Measurements from ENCODE around the gene SAMD4A. TPM values are rescaled to one million over a fixed set of nuclear protein-coding genes. Genes with fewer than 3 reads are reported as not detected.
"Not testable (repeated sequence)": the region's sequence is repeated elsewhere in the genome, so short reads cannot be mapped to it uniquely, and the experiment has no call there.

The SAMD4A gene
- total RNA-seq, 2 experiments from 2014 or later = 4.6 to 4.7 TPM

GRCh38 chr14:54753396-54753795 is 186.5 kb downstream of the SAMD4A start:
- not testable (repeated sequence) for H3K4me1 Mint-ChIP-seq, H3K27ac Mint-ChIP-seq, H3K9me3 Mint-ChIP-seq, H3K4me3 Mint-ChIP-seq, DNase-seq, H3K36me3 Mint-ChIP-seq, H3K27me3 Mint-ChIP-seq

GRCh38 chr14:54754116-54754622 is 187.2 kb downstream of the SAMD4A start:
- H3K4me3 Mint-ChIP-seq = no peak overlapping the region
- no peaks in the 10 kb centered on the region for H3K36me3 Mint-ChIP-seq
- H3K9me3 Mint-ChIP-seq = no peaks in the 10 kb centered on the region
- H3K27ac Mint-ChIP-seq = no peak overlapping the region
- no peaks in the 10 kb centered on the region for H3K27me3 Mint-ChIP-seq
- H3K4me1 Mint-ChIP-seq = peaks cover 6% of the 10 kb centered on the region
- no peak for DNase-seq

DNA sequence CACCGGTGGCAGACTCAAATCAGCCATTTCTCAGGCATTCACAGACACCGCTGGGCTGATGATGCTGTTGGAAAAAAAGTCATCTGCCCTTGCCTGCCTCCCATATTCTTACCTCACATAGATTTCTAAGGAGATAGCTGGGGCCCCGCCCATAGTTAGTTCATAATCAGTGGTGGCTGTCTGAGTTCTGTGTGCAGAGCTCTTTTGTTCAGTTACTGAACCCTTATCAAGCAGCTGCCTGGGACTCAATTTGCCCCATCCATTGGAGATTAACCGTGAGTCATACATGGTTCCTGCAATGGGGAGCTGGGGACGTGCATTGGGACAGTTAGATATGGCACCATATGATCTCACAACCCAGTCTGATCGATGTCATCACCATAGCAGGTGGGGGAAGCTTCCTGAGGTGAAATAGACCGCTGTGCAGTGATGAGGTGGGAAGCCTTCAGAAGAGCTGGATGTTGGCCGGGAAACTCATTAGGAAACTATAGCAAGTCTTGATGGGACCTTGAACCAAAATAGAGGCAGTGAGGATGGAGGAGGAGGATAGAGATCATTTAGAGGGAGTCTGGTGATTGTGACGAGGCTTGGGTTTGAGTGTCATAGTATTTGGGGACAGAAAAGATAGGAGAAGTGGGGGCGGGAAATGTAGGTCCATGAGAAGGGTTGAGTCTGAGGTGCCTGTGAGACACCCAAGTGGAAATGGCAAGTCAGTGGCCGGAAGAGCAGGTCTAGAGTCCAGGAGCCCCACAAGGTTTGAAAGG is 187.9 kb downstream of the SAMD4A start:
- Mint-ChIP-seq H3K27ac (no peak overlapping the region), H3K27me3 (no peaks in the 10 kb centered on the region), H3K4me3 (no peak overlapping the region), H3K36me3 (no peaks in the 10 kb centered on the region), H3K4me1 (peaks cover 6% of the 10 kb centered on the region), H3K9me3 (no peaks in the 10 kb centered on the region)
- DNase-seq = no peak

GRCh38 chr14:54756656-54757392 is 189.9 kb downstream of the SAMD4A start:
- no peak overlapping the region for H3K27ac Mint-ChIP-seq
- H3K27me3 Mint-ChIP-seq = no peaks in the 10 kb centered on the region
- no peaks in the 10 kb centered on the region for H3K9me3 Mint-ChIP-seq
- peaks cover 2% of the 10 kb centered on the region for H3K36me3 Mint-ChIP-seq
- H3K4me3 Mint-ChIP-seq = no peak overlapping the region
- peaks cover 13% of the 10 kb centered on the region for H3K4me1 Mint-ChIP-seq
- DNase-seq = no peak

DNA sequence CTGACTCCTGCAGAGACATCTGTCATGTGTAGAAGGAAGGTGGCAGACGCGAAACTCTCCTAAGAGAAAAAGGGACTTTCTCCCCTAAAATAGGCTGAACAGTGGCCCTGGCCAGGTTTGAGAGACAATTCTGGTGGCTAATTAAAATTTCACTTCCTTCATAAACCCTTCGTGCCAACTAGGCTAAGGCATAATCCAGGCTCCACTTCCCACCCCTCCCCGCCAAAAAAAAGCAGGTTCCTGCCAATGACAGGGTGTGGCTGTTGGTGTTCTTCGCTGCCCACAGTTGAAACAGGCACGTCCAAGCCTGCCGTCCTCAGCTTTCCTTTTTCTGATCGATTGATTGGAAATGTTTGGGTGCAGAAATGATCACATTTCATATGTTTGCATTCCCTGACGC is 191.1 kb downstream of the SAMD4A start:
- Mint-ChIP-seq H3K36me3 (peaks cover 2% of the 10 kb centered on the region), H3K27ac (no peak overlapping the region), H3K4me1 (peaks cover 22% of the 10 kb centered on the region), H3K9me3 (no peaks in the 10 kb centered on the region), H3K4me3 (no peak overlapping the region), H3K27me3 (no peaks in the 10 kb centered on the region)
- DNase-seq = no peak

GRCh38 chr14:54759982-54760585 is 193.2 kb downstream of the SAMD4A start:
- no peak overlapping the region for H3K27ac Mint-ChIP-seq
- no peak overlapping the region for H3K4me3 Mint-ChIP-seq
- H3K9me3 Mint-ChIP-seq = no peaks in the 10 kb centered on the region
- no peak for DNase-seq
- H3K27me3 Mint-ChIP-seq = no peaks in the 10 kb centered on the region
- H3K4me1 Mint-ChIP-seq = peaks cover 22% of the 10 kb centered on the region
- H3K36me3 Mint-ChIP-seq = peaks cover 5% of the 10 kb centered on the region

- no peak overlapping the region for H3K27ac Mint-ChIP-seq
- no peak overlapping the region for H3K4me3 Mint-ChIP-seq
- no peak for DNase-seq
- H3K27me3 Mint-ChIP-seq = no peaks in the 10 kb centered on the region
- no peaks in the 10 kb centered on the region for H3K9me3 Mint-ChIP-seq
- H3K4me1 Mint-ChIP-seq = peaks cover 22% of the 10 kb centered on the region
- H3K36me3 Mint-ChIP-seq = peaks cover 10% of the 10 kb centered on the region
Observed at GRCh38 chr14:54760866-54761575, 194.1 kb downstream of the SAMD4A start.

DNA sequence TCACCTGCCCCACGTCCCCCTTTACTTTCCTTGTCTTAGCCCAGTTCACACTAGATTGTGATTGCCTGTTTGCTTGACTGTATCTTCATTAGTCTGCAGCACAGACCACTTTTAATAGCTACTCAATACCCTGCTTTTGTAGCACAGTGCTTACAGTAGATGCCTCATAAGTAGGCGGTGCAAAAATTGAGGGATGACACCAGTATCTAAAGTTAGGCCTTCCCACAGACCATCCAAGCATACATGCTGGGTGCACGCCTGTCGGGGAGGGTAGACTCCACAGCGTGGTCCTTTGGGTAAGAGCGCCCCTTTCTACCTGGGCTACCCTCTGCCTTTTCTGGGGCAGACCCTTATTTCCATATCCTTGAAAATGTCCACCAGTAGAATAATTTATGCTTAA is 194.9 kb downstream of the SAMD4A start:
- Mint-ChIP-seq H3K27ac (peak overlapping the region; percentile 35), H3K4me3 (no peak overlapping the region), H3K9me3 (no peaks in the 10 kb centered on the region), H3K4me1 (peaks cover 27% of the 10 kb centered on the region), H3K36me3 (peaks cover 12% of the 10 kb centered on the region), H3K27me3 (no peaks in the 10 kb centered on the region)
- DNase-seq = no peak

- Mint-ChIP-seq H3K4me3 (no peak overlapping the region), H3K4me1 (peaks cover 25% of the 10 kb centered on the region), H3K27me3 (no peaks in the 10 kb centered on the region), H3K27ac (peak overlapping the region; percentile 78), H3K36me3 (peaks cover 12% of the 10 kb centered on the region), H3K9me3 (no peaks in the 10 kb centered on the region)
- DNase-seq = no peak
Observed at GRCh38 chr14:54762296-54762695, 195.4 kb downstream of the SAMD4A start.

DNA sequence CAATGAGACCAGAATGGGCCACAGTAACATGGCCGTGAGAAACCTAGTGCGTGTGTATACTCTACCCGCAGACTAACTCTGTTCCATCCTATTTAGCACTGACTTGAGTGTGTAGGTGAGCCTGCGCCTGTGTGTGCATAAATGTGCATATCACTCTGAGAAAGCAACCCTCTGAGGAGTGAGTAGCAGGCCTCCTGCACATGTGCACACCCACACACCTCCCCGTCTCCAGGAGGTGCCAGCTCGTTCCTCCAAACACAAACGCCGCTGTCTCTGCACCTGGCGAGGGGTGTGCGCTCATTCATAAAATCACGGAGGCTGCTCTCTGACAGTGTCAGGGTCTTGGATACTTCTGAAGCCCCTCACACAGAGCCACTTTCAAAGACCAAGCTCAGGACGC is 196.8 kb downstream of the SAMD4A start:
- no peak for DNase-seq
- Mint-ChIP-seq H3K36me3 (peaks cover 12% of the 10 kb centered on the region), H3K4me3 (no peak overlapping the region), H3K9me3 (no peaks in the 10 kb centered on the region), H3K27me3 (no peaks in the 10 kb centered on the region), H3K4me1 (peaks cover 22% of the 10 kb centered on the region), H3K27ac (no peak overlapping the region)

DNA sequence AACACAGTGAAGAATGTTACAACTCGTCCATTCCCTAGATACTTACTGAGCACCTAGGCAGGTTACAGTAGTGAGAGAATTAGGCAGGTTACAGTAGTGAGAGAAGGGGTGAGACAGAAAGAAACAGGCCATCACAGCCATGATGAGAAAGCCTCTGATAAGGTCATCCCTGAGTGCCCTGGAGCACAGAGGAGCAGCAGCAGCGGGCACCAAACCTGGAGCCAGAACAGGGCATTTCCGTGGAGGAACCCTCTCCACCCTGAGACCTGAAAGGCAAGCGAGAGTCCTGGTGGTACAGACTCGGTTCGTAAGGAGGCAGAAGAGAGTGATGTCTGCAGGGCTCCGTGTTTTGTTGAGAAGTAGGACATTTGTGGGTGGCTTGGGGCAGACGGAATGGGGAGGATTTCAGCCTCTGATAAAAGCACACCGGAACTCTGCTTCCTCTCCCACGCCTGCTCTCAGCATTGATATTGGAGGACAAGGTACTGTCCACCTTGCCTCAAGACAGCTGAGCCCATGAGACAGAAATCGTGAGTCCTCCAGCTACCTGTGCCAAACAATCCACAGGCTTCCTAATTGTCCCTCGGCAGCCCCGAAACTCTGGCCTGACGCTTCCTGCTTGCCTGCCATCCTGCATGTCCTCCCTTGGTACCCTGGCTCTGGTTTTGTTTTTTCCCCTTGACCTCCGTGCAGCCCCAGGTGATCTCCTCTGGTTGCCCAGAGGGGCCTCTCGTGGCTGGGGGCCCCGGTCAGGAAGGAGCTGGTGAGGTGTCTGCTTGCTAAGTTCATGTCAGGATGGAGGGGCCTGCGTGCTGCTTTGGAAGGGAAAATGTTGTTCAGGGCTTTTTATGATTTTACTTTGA is 199.6 kb downstream of the SAMD4A start:
- Mint-ChIP-seq H3K36me3 (peaks cover 12% of the 10 kb centered on the region), H3K4me1 (peaks cover 20% of the 10 kb centered on the region), H3K27ac (peak overlapping the region; percentile 77), H3K4me3 (no peak overlapping the region), H3K9me3 (no peaks in the 10 kb centered on the region), H3K27me3 (no peaks in the 10 kb centered on the region)
- DNase-seq = no peak

DNA sequence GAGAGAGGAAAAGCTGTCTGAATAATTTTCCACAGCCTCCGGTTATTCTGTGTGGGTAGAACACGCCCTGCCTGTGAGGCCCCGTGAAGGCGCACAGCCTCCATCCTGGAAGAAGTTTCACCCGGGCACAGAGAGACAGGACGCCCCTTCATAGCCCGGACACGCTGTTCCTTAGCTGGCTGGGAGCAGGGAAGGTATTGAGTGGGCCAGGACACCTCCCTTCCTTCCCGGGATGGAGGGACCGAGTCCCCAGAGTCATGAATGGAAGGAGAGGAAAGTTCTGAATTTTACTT is 200.2 kb downstream of the SAMD4A start:
- H3K4me3 Mint-ChIP-seq = no peak overlapping the region
- no peaks in the 10 kb centered on the region for H3K9me3 Mint-ChIP-seq
- peaks cover 15% of the 10 kb centered on the region for H3K4me1 Mint-ChIP-seq
- no peak overlapping the region for H3K27ac Mint-ChIP-seq
- H3K36me3 Mint-ChIP-seq = peaks cover 10% of the 10 kb centered on the region
- no peak for DNase-seq
- no peaks in the 10 kb centered on the region for H3K27me3 Mint-ChIP-seq

DNA sequence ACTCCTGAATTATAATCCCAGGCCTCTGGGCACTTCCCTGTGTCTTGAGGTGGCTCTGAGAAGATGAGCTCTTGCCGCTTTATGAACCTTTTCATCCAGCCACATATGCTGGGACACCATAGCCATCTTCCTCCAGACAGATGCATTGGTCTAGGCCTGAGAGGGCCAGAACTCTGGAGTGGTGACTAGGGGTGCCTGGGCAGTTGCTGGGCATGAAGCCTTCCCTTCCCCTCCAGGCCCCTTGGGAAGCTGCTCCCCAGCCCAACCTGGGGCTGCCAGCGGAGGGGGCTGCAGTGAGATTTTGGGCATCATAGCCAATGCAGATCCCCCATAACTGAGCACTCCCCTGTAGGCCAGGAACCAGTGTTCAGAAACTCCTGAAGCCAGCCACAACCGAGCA is 200.5 kb downstream of the SAMD4A start:
- Mint-ChIP-seq H3K27ac (no peak overlapping the region), H3K27me3 (peaks cover 2% of the 10 kb centered on the region), H3K4me1 (peaks cover 15% of the 10 kb centered on the region), H3K9me3 (no peaks in the 10 kb centered on the region), H3K36me3 (peaks cover 14% of the 10 kb centered on the region), H3K4me3 (no peak overlapping the region)
- DNase-seq = no peak

DNA sequence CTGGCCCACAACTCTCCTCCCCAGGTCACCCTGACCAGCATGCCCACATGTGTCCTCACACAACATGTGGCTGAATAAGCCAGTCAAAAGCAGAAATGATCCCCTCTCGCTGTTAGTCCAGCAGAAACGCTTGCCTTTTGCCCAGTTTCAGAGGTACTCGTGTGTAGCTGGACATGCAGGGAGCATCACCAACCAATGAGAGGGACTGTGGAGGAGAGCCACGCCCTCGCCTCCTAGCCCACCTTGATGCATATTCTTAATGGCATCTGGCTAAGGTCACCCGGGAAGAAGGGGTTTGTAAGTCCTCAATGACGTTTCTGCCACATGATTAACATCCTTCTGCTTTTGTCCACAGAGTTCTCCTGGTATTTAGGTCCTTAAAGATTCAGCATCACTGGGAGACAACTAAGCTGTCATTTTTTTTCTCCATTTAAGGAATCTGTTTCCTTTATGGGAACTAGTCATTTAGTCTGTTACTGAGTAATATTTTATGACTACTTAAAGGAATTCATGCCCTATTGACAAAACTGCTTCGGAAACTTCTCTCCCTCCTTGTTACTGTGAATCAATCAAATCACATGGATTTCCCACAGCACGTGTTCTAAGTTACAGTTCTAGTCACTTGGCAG is 201.7 kb downstream of the SAMD4A start:
- DNase-seq = no peak
- H3K4me1 Mint-ChIP-seq = peaks cover 24% of the 10 kb centered on the region
- no peak overlapping the region for H3K27ac Mint-ChIP-seq

More for the DNA sequence above, 201.7 kb downstream of the SAMD4A start:
- H3K4me3 Mint-ChIP-seq = no peak overlapping the region
- H3K9me3 Mint-ChIP-seq = no peaks in the 10 kb centered on the region
- peaks cover 8% of the 10 kb centered on the region for H3K27me3 Mint-ChIP-seq
- peaks cover 14% of the 10 kb centered on the region for H3K36me3 Mint-ChIP-seq
